Right hindlimb (tissue), 1 donor: ENCODE results near the gene NAV3.
"Not testable (repeated sequence)": the region's sequence is repeated elsewhere in the genome, so short reads cannot be mapped to it uniquely, and the experiment has no call there.

Experiments
- DNase-seq: peaks from one replicate; pipeline ENCODE4 v3.0.0-alpha.2; 2018

Gene NAV3

DNA sequence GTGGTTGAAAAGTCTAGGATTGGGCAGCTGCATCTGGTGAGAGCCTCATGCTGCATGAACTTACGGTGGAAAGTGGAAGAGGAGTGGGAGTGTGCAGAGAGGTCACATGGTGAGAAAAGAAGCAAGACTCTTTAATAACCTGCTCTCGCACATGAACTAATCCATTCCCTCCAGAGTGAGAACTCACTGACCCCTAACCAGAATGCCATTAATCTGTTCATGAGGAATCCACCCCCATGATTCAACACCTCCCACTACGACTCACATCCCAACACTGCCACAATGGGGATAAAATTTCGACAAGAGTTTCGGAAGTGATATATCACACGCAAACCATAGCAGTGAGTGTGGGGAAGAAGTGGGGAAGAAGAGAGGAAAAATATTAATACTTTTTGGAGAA, 377.4 kb downstream of the NAV3 start:
- no peak for DNase-seq

DNA sequence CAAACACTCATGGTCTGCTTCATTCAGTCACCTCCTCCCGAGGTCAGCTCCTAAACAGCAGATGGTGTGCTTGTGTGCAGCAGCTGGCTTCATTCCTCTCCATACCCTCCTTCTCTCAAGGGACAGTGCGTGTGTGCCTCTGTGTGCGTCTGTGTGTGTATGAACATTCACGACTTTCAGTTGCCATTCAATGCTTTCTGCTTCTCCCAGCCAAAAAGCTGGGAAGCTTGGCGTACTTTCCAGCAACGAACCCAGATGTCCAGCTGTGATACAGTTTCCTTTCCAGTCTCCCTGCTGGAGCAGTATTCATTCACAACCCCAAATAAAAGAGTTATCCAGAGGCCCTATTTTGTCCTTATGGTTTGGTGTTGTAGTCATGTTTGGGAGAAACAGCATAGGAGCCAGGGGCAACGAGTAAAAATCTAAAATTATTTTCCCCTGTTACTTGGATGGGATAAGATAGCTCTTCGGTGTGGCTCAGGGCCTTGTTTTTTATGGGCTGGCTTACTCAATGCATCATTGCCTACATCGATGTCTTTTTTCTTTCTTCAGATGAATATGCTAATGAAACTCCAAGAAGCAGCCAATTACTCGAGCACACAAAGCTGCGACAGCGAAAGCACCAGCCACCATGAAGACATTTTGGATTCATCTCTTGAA, 379.3 kb downstream of the NAV3 start:
- DNase-seq: peak; percentile 74

DNA sequence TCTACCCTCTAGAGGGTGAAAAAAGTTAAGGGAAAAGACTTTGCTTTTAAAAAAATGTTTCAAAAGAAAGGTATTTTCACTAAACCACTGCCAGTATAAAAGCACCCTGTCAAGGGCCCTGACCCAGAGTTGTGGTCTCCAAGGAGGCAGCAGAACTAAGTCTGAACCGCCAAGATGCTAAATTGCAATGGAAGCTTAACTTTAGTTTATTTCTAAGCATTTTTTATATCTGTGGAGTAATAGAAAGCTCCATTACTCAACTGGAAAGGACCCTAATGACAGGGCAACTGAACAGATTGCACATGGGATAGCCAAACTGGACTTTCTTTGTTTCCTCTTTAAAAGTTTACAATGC, 379.8 kb downstream of the NAV3 start:
- DNase-seq: no peak

DNA sequence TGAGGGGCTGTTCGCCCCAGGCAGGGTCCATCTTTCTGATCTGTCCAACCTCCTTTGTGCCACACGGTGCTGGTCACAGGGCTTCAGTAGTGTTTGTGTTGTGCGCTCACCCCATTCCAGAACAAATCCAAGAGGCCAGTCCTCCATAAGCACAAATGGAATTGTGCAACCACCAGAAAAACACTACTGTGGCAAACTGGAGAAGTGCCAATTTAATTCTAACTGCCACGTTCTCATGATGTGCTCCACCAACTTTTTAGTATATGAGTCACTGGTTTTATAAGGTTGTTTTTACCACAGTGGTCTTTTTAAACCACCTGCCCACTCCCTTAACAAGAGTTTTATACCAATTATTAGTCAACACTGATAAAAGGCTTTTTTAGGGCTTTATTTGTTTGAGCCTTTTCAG, 380.2 kb downstream of the NAV3 start:
- no peak for DNase-seq

DNA sequence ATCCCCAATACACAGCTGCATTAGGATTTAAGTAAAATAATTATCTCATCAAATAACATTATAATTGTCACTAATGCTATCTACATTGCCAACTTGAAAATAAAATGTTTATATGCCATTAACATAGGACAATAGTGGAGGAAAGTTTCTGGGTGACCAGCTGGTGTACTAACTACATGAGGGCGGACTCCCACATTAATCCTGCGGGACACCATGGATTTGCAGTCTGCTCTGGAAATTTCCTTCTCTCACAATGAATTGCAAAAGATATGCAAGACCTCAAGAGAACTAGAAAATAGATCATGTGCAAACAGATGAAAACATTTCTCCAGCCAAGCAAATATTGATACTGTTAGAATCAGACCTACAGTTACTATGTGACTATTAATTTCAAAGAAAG, 390.1 kb downstream of the NAV3 start:
- DNase-seq: no peak

DNA sequence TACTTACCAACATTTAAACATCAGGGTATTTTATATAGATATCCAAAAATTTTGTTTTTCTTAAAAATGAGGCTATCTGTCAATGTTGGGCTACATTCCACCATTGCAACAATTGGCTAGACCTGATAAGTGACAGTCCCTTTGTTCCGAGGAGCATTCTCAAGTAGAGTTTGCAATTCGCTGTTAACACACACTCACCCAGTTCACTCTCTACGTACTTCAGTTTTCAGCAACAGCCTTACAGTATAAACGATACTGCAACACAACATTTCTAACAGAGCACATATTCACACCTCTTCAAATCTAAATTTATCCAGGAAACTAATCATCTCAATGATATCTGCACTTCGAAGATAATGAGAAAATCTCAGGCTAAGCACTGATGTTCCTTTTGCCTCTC, 393.5 kb downstream of the NAV3 start:
- DNase-seq: no peak

DNA sequence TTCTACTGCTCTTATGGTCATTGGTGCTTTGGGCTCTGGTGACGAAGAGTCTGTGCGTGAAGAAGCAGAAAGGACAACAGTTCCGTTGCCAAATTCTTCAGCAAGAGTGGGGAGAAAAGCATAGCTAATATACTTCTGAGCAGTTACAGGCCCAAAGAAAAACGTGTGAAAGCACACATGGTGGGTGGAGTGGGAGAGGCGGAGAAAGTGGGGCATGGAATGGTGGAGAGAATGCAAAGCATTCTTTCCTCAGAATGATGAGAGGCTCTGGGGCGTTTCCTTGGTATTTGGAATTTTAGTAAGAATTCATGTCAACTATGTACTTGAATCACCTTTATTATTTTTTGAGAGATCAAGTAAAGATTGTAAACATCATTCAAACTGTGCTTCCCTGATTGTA, 396.1 kb downstream of the NAV3 start:
- no peak for DNase-seq

DNA sequence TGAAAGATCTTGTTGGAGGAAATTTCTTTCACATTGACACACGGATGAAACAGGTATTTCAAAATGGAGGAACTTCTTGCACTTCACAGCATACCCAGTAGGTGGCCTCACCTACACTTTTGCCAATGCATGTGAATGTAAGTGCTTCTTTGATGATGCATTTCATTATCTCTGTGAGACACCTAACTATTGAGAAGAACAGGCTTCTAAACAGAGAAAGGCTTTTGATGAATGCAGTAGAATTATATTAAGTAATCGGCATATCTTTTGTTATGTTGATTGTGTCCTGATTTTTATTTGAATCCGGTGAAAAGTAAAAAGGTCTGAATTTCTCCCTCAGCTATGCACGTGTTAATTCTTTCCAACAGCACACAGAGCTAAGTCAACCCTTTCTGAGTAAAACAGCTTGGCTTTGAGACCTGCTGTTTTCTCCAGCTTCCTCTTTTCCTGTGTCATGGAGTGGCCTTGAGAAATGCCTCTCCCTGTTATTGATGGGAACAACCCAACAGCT, 399.0 kb downstream of the NAV3 start:
- DNase-seq: no peak

DNA sequence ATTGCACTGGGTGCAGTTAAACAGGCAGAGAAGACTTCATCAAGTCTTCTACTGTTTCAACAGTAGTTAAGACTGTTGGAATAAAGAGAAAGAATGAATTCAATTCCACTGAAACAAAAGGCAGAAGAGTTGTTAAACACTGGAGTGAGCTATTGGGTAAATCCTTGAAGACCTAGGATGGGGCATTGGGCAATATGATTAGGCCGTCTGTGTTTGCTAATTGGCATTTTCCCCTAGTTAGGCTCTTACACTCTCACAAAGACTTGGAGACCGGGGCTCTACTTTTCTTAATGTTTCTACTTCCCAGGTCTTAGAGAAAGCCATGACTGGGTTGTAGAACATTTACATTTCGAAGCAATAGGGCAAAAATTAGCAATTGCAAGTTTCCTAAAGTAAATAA, 402.1 kb downstream of the NAV3 start:
- no peak for DNase-seq

DNA sequence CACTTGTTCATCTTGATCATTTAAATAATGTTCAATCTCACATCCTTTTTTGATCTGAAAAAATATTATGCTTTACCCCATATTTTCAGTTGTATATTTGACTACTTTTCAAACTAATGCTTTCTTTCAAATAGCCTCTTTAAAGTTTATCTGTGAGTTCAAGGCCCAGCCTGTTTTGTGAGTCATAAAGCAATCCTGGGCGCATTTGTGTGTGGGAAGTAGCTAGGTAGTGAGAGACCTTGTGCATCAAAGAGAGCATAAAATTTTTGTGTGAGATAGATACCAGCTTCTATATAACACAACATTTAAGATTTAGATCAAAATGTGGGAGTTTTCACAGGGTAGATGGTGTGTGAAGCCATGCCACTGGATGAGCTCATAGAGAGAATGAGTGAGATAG, 405.6 kb downstream of the NAV3 start:
- DNase-seq: no peak

DNA sequence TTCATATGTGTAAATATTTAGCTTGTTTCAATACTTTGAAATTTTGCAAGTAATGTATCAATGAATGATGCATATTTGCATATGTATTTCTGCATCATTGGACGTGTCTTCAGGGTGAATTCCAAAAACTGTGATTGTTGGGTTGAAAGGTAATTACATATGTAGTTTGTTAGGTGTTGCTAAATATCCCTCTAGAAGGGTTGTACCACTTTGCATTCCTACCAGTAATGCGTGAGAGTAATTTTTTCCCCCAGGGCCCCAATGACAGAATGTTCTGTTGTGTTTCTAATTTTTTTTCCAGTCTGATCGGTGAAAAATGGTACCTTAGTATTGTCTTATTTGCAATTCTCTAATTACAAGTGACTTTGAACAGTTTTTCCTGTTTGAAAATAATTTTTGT, 408.9 kb downstream of the NAV3 start:
- no peak for DNase-seq

DNA sequence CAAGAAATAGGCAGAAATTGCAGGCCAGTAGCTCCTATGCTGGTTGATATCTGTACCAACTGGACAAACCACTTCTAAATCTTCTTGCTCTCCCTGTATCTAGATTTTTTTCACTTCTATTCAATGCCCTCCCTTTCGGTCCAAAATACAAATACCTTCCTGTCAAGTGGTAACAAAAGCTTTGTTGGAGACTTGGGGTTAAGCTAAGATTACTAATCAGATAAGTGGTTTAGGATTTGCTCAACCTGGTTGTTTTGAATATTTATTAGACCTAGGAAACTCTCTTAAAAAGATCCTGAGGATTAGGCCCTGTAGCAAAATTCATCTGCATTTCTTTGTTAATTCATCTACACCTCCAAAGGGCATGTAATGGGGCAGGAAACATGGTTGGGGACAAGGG, 410.1 kb downstream of the NAV3 start:
- no peak for DNase-seq

DNA sequence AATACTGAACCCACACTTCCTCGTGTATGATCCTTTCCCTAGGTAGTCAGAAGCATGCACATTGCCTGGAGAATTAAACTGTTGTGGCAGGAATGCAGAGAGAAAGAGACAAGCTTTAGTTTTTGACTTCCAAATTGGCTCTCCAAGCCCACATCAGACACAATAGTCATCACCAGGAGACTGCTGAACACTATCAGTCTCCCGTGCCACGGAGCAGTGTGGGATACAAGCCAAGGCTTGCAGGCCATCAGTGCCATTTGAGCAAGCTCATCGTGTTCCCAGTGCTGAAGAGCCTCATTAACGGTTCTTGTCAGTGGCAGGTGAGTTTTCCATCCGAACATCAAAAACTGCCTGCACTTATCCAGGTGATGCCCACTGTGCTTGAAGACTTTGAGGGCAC, 410.8 kb downstream of the NAV3 start:
- DNase-seq: no peak

DNA sequence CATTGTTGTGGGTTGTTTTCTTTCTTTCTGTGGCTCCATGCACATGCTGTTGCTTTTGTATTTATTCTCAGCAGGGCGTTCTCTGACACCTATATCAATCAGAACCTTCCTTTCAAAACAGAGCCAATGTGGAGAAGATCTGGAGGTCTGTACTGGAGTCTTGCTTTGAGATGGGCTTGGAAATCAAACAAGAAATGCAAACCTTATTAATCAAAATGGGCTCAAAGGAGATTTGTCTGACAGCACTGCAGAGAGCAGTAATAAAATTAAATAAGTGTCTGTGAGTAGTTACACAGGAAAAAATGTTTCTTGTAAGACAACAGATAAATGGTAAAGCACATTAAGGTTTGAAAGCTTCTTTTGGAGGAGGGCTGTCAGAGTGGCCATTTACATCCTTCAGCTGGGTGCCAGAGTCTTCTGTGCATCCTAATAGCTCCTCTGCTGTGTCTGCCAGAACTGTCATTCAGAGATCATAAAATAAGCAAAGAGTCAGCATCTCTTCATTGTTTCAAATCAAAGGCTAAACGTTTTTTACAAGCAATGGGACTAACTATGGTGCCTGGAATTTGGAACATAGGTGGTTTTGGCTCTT, 414.3 kb downstream of the NAV3 start:
- no peak for DNase-seq

DNA sequence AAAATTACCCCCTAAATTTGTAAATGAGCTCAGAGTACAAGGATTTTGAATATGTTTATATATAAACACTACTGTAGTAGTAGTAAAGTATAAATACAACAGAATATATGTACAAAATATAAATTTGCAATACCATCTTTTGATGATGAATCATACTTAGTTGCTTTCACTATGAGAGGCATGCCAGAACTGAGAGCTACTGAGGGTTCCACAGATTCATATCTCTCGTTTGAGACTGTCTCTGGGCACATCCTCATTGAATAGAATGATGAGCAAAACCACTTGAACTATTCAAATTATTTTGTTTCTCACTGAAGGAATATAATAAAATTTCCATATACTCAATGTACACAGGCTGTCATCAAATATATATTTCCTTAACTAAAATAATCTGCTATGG, 417.6 kb downstream of the NAV3 start:
- DNase-seq: no peak

DNA sequence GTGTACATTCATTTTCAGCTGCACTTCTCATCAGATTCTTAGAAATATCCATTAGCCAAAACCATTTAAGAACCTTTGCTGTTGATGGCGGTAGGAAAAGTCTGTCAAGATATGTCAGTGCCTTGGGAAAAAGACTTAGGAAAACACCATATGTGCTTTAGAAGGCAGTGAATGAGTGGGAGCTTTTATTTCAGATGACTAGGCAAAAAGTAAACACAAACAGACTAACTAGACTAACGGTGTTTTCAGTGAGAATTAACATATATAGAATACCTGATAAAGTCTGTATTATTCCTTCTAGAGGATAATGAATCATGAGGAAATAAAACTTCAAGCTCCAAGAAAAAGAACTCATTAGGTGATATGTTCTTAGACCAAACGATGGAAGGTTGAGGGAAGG, 418.9 kb downstream of the NAV3 start:
- DNase-seq: no peak

DNA sequence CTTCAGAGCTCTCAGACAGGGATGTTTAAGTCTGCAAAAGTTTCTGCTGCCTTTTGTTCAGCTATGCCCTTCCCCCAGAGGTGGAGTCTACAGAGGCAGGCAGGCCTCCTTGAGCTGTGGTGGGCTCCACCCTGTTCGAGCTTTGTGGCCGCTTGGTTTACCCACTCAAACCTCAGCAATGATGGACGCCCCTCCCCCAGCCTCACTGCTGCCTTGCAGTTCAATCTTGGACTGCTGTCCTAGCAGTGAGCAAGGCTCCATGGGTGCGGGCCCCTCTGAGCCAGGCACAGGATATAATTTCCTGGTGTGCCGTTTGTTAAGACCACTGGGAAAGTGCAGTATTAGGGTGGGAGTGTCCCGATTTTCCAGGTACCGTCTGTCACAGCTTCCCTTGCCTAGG, 427.0 kb downstream of the NAV3 start:
- not testable (repeated sequence) for DNase-seq

DNA sequence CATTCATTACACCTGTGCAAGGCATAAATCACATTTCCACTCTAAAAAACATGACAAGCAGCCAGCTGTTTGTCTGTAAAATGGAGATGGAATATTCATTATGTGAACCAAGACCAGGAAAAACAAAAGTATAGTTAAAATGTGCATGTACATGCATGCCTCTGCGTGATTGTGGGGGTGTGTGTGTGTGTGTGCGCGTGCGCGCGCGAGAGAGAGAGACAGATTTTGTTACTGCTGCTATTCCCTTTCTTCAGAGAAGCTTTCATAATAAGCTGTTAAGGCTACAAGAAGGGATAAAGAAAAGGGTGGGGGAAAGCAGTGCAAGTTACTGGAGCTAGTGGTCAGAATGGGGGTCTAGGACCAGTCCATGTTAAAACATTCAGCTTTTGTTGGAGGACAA, 430.3 kb downstream of the NAV3 start:
- no peak for DNase-seq

DNA sequence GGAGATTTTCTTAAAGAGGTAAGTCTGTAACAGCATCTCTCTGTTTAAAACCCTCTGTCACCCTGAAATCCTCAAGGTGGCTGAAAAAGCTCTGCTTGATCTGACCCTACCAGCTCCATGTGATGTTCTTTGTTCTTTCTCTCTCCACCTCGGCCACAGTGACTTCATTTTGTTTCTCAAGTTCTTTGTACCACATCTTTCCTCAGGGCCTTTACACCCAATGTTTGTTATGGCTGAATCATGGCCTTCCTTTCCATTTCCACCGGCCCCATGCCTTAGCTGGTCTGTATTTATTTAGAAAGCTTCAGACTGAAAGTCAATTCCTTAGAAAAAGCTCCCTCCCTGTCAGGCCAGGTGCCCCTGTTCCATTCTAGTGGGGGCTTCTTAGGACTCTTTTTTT, 431.2 kb downstream of the NAV3 start:
- DNase-seq: no peak
